Naive thymus-derived CD8-positive, alpha-beta T cell (primary cell): ENCODE measurements around the gene FAM13C. TPM values are rescaled to one million over a fixed set of nuclear protein-coding genes. Genes with fewer than 3 reads are reported as not detected.

Experiments used
- ATAC-seq, 2 donors: fragments of 150-1000 bp; cut with Tn5 transposase in 1 of 2; sonication (Bioruptor Pico), chemical (Tn5 transposase) in 1 of 2; 1 replicate in 1 of 2; 2 replicates in 1 of 2; pipeline ENCODE4 v1.10.0; 2021; ENCODE audit warnings: mild to moderate bottlenecking in 2 of 2, moderate library complexity in 2 of 2
- POLR2A ChIA-PET: fragments of 350-600 bp; sonication (Branson Sonifier 250); formaldehyde crosslinking; loops from one replicate; lab custom pipeline; 2021; ENCODE audit warnings: antibody characterized with exemption; lab: Charles Lee
- DNase-seq, 10 donors: peaks; one replicate each; pipeline versions ENCODE4 v3.0.0 to v3.0.0-alpha.2; 2020 to 2022
- H3K27ac Mint-ChIP-seq, 10 donors: one replicate each; pipeline ENCODE4 v1.8.0; 2020 to 2022; ENCODE audit warnings: mild to moderate bottlenecking in 10 of 10, mixed read lengths in 10 of 10, moderate library complexity in 4 of 10, inconsistent platforms in 1 of 10
- H3K27me3 Mint-ChIP-seq, 5 donors: one replicate each; pipeline ENCODE4 v1.8.0; 2021 to 2022; ENCODE audit warnings: mixed read lengths in 5 of 5
- H3K36me3 Mint-ChIP-seq, 3 donors: one replicate each; pipeline ENCODE4 v1.8.0; 2020 to 2022; ENCODE audit warnings: mixed read lengths in 3 of 3, mild to moderate bottlenecking in 2 of 3, inconsistent platforms in 1 of 3
- H3K4me1 Mint-ChIP-seq, 4 donors: one replicate each; pipeline ENCODE4 v1.8.0; 2021 to 2022; ENCODE audit warnings: mixed read lengths in 4 of 4
- H3K4me3 Mint-ChIP-seq, 10 donors: one replicate each; pipeline ENCODE4 v1.8.0; 2020 to 2022; ENCODE audit warnings: mild to moderate bottlenecking in 10 of 10, mixed read lengths in 10 of 10, moderate library complexity in 6 of 10, inconsistent platforms in 1 of 10
- H3K9me3 Mint-ChIP-seq, 9 donors: one replicate each; pipeline ENCODE4 v1.8.0; 2020 to 2022; ENCODE audit warnings: mixed read lengths in 9 of 9, mild to moderate bottlenecking in 3 of 9, inconsistent platforms in 1 of 9, moderate library complexity in 1 of 9
- polyA plus RNA-seq, 3 donors: library from polyadenylated mRNA; unstranded; fragments of 300-500 nt; fragmentation: Illumina TruSeq; gene quantifications; one replicate each; pipeline ENCODE4 v1.2.3, GENCODE V29; 2021
- total RNA-seq, 8 experiments: library from RNA in 2 of 8; stranded (reverse) in 2 of 8; gene quantifications; one replicate each; pipeline ENCODE4 v1.2.3 and lab custom pipeline; 2021 to 2026

FAM13C gene
- total and polyA plus RNA-seq, 5 experiments from 2014 or later, result not detected

DNA sequence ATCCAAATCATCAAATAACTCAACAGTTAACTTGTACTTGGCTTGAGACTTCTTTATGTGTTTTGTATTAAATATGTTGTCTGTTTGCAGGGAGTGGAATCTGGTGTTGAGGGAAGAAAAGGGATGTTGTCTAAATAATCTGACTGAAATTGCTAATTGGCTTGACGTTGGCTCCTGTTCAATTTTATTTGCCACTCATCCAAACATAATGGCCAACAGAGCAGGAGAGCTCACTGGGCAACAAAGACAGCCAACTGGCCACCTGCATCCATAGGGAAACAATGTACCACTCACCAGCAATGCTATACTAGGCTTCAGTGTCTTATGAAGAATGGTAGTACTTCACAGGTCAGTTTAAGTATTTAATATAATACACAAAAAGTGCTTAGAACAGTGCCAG lies 80.5 kb downstream of the FAM13C start:
- Mint-ChIP-seq H3K27ac (no peak overlapping the region), H3K27me3 (peaks cover 0 to 9% (median 0%) of the 10 kb centered on the region in 5 donors), H3K9me3 (peaks cover 0 to 3% (median 0%) of the 10 kb centered on the region in 9 donors), H3K4me1 (no peaks in the 10 kb centered on the region), H3K36me3 (no peaks in the 10 kb centered on the region), H3K4me3 (no peak overlapping the region)
- POLR2A ChIA-PET, result no interaction called here
- DNase-seq (no peak), ATAC-seq (no peak)

GRCh38 chr10:59279991-59280505 lies 82.3 kb downstream of the FAM13C start:
- POLR2A ChIA-PET, result no interaction called here
- Mint-ChIP-seq H3K4me3 (no peak overlapping the region), H3K9me3 (peaks cover 0 to 3% (median 0%) of the 10 kb centered on the region in 9 donors), H3K27ac (no peak overlapping the region), H3K4me1 (no peaks in the 10 kb centered on the region), H3K36me3 (no peaks in the 10 kb centered on the region), H3K27me3 (peaks cover 0 to 9% (median 0%) of the 10 kb centered on the region in 5 donors)
- ATAC-seq (no peak), DNase-seq (no peak)

- peaks cover 0 to 4% (median 0%) of the 10 kb centered on the region in 5 donors for H3K27me3 Mint-ChIP-seq
- peaks cover 0 to 3% (median 0%) of the 10 kb centered on the region in 9 donors for H3K9me3 Mint-ChIP-seq
- no peak overlapping the region for H3K27ac Mint-ChIP-seq
- POLR2A ChIA-PET, result no interaction called here
- no peak overlapping the region for H3K4me3 Mint-ChIP-seq
- H3K36me3 Mint-ChIP-seq, result no peaks in the 10 kb centered on the region
- DNase-seq (no peak), ATAC-seq (no peak)
- H3K4me1 Mint-ChIP-seq, result no peaks in the 10 kb centered on the region
Measured at GRCh38 chr10:59279476-59279875, 82.9 kb downstream of the FAM13C start.

- H3K4me3 Mint-ChIP-seq, result no peak overlapping the region
- no peak overlapping the region for H3K27ac Mint-ChIP-seq
- DNase-seq (no peak), ATAC-seq (no peak)
- H3K36me3 Mint-ChIP-seq, result no peaks in the 10 kb centered on the region
- no peaks in the 10 kb centered on the region for H3K4me1 Mint-ChIP-seq
- POLR2A ChIA-PET, result no interaction called here
- peaks cover 0 to 3% (median 0%) of the 10 kb centered on the region in 9 donors for H3K9me3 Mint-ChIP-seq
- H3K27me3 Mint-ChIP-seq, result no peaks in the 10 kb centered on the region
Measured at GRCh38 chr10:59276919-59277318, 85.4 kb downstream of the FAM13C start.

- peaks cover 0 to 3% (median 0%) of the 10 kb centered on the region in 9 donors for H3K9me3 Mint-ChIP-seq
- ATAC-seq, result no peak
- no peaks in the 10 kb centered on the region for H3K4me1 Mint-ChIP-seq
- no peak overlapping the region for H3K4me3 Mint-ChIP-seq
- no peak for DNase-seq
- H3K27ac Mint-ChIP-seq, result no peak overlapping the region
- POLR2A ChIA-PET, result no interaction called here
- no peaks in the 10 kb centered on the region for H3K36me3 Mint-ChIP-seq
- H3K27me3 Mint-ChIP-seq, result no peaks in the 10 kb centered on the region
Measured at GRCh38 chr10:59276133-59276532, 86.2 kb downstream of the FAM13C start.

GRCh38 chr10:59273445-59273844 lies 88.9 kb downstream of the FAM13C start:
- no peak for DNase-seq
- H3K27ac Mint-ChIP-seq, result no peak overlapping the region
- no peaks in the 10 kb centered on the region for H3K27me3 Mint-ChIP-seq
- no peaks in the 10 kb centered on the region for H3K36me3 Mint-ChIP-seq
- no peaks in the 10 kb centered on the region for H3K4me1 Mint-ChIP-seq
- POLR2A ChIA-PET, result no interaction called here
- no peak overlapping the region for H3K4me3 Mint-ChIP-seq
- no peak for ATAC-seq
- H3K9me3 Mint-ChIP-seq, result peaks cover 0 to 6% (median 2%) of the 10 kb centered on the region in 9 donors

GRCh38 chr10:59272061-59272460 lies 90.3 kb downstream of the FAM13C start:
- Mint-ChIP-seq H3K4me3 (no peak overlapping the region), H3K4me1 (no peaks in the 10 kb centered on the region), H3K9me3 (peaks cover 0 to 7% (median 2%) of the 10 kb centered on the region in 9 donors), H3K36me3 (no peaks in the 10 kb centered on the region), H3K27me3 (no peaks in the 10 kb centered on the region), H3K27ac (no peak overlapping the region)
- DNase-seq, result no peak
- no peak for ATAC-seq
- POLR2A ChIA-PET, result no interaction called here

DNA sequence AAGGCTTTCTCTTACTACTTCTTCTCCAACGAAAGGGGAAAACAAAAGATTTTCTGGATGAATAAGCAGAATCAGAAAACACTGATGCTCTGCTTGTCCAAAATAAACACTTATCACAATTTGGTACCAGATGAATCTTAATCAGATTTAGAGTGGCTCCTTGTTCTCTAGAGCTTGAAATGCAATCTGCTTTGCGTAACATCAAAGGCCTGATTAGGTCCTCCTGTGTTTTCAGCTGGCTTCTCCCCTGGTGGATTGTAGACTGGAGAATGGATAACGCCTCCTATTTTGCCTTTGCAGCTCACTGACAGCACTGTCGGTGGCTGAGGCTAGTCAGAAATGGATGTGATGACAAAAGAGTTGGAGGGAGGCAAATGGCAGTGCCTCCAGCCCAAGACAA lies 91.2 kb downstream of the FAM13C start:
- ATAC-seq (no peak), DNase-seq (no peak)
- POLR2A ChIA-PET, result no interaction called here
- Mint-ChIP-seq H3K27me3 (no peaks in the 10 kb centered on the region), H3K9me3 (peaks cover 0 to 7% (median 2%) of the 10 kb centered on the region in 9 donors), H3K36me3 (no peaks in the 10 kb centered on the region), H3K27ac (no peak overlapping the region), H3K4me3 (no peak overlapping the region), H3K4me1 (no peaks in the 10 kb centered on the region)

DNA sequence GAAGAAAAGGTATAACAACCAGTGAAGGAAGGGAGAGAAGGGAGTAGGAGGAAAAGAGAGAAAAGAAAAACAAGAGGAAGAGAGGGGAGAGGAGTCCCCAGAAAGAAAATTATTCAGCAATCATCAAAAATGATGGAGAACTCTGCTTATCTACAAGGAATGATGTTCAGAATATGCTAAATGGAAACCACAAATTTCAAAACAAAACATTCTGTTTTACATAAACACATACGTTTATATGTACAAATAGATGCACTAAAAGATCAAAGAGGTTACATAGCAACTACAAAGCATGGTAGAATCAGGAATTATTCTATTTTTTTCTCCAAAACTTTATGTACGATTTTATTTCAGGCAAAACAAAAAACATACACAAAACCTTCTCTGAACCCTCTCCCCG lies 91.9 kb downstream of the FAM13C start:
- ATAC-seq (no peak), DNase-seq (no peak)
- POLR2A ChIA-PET, result no interaction called here
- H3K4me3 Mint-ChIP-seq, result no peak overlapping the region
- H3K36me3 Mint-ChIP-seq, result no peaks in the 10 kb centered on the region
- H3K9me3 Mint-ChIP-seq, result peaks cover 0 to 7% (median 2%) of the 10 kb centered on the region in 9 donors
- H3K27ac Mint-ChIP-seq, result no peak overlapping the region
- no peaks in the 10 kb centered on the region for H3K4me1 Mint-ChIP-seq
- H3K27me3 Mint-ChIP-seq, result no peaks in the 10 kb centered on the region

GRCh38 chr10:59269651-59270050 lies 92.7 kb downstream of the FAM13C start:
- POLR2A ChIA-PET, result no interaction called here
- H3K36me3 Mint-ChIP-seq, result no peaks in the 10 kb centered on the region
- DNase-seq (no peak), ATAC-seq (no peak)
- no peak overlapping the region for H3K27ac Mint-ChIP-seq
- peaks cover 0 to 7% (median 2%) of the 10 kb centered on the region in 9 donors for H3K9me3 Mint-ChIP-seq
- no peak overlapping the region for H3K4me3 Mint-ChIP-seq
- H3K27me3 Mint-ChIP-seq, result no peaks in the 10 kb centered on the region
- H3K4me1 Mint-ChIP-seq, result no peaks in the 10 kb centered on the region

GRCh38 chr10:59268460-59268859 lies 93.9 kb downstream of the FAM13C start:
- H3K4me1 Mint-ChIP-seq, result no peaks in the 10 kb centered on the region
- POLR2A ChIA-PET, result no interaction called here
- no peak overlapping the region for H3K4me3 Mint-ChIP-seq
- no peak for DNase-seq
- H3K36me3 Mint-ChIP-seq, result no peaks in the 10 kb centered on the region
- H3K9me3 Mint-ChIP-seq, result peaks cover 0 to 7% (median 2%) of the 10 kb centered on the region in 9 donors
- H3K27ac Mint-ChIP-seq, result no peak overlapping the region
- no peak for ATAC-seq
- H3K27me3 Mint-ChIP-seq, result no peaks in the 10 kb centered on the region

- H3K4me3 Mint-ChIP-seq, result no peak overlapping the region
- ATAC-seq (no peak), DNase-seq (no peak)
- H3K27me3 Mint-ChIP-seq, result peaks cover 0 to 3% (median 0%) of the 10 kb centered on the region in 5 donors
- POLR2A ChIA-PET, result no interaction called here
- H3K9me3 Mint-ChIP-seq, result peaks cover 0 to 9% (median 3%) of the 10 kb centered on the region in 9 donors
- no peak overlapping the region for H3K27ac Mint-ChIP-seq
- no peaks in the 10 kb centered on the region for H3K36me3 Mint-ChIP-seq
- no peaks in the 10 kb centered on the region for H3K4me1 Mint-ChIP-seq
Measured at GRCh38 chr10:59266321-59266720, 96.0 kb downstream of the FAM13C start.

GRCh38 chr10:59265141-59265540 lies 97.2 kb downstream of the FAM13C start:
- Mint-ChIP-seq H3K4me3 (no peak overlapping the region), H3K36me3 (no peaks in the 10 kb centered on the region), H3K9me3 (peaks cover 0 to 11% (median 5%) of the 10 kb centered on the region in 9 donors), H3K4me1 (no peaks in the 10 kb centered on the region), H3K27me3 (peaks cover 0 to 5% (median 0%) of the 10 kb centered on the region in 5 donors), H3K27ac (no peak overlapping the region)
- ATAC-seq (no peak), DNase-seq (no peak)
- POLR2A ChIA-PET, result no interaction called here

DNA sequence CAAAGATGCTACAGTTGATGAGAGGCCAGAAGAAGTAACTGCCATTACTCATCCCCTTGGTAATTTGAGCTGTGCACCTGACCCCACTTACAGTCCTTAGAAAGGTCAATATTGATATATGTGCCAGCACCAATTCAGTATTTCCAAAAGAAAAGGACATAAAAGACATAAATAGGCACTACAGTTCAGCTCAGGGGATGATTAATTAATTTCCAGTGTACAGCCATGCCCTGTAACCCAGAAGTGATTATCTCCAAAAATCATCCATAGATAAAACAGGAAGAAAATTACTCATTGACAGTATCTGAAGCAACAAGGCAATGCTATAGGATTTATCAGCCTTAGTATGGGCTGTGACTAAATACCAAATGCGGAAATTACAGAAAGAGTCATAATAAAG lies 103.5 kb downstream of the FAM13C start:
- no peak overlapping the region for H3K4me3 Mint-ChIP-seq
- no peak overlapping the region for H3K27ac Mint-ChIP-seq
- ATAC-seq (no peak), DNase-seq (no peak)
- H3K9me3 Mint-ChIP-seq, result peaks cover 0 to 11% (median 2%) of the 10 kb centered on the region in 9 donors
- no peaks in the 10 kb centered on the region for H3K36me3 Mint-ChIP-seq
- peaks cover 0 to 10% (median 0%) of the 10 kb centered on the region in 5 donors for H3K27me3 Mint-ChIP-seq
- H3K4me1 Mint-ChIP-seq, result no peaks in the 10 kb centered on the region
- POLR2A ChIA-PET, result no interaction called here
